PC-9 (cell line): ENCODE data around the gene BTRC. TPM values are rescaled to one million over a fixed set of nuclear protein-coding genes. Genes with fewer than 3 reads are reported as not detected.

Experiments used
- BruUV-seq: library from RNA; stranded (reverse); fragments of 400-500 nt; replicated peaks from 2 replicates; lab custom pipeline; 2021; lab: Mats Ljungman, UMichigan
- CTCF ChIA-PET: fragments of 300-600 bp; sonication (Branson Sonifier 250); formaldehyde crosslinking; loops from one replicate; lab custom pipeline; 2022; ENCODE audit warnings: antibody characterized with exemption; lab: Charles Lee
- POLR2A ChIA-PET: fragments of 300-600 bp; sonication (Branson Sonifier 250); formaldehyde crosslinking; loops from one replicate; lab custom pipeline; 2022; ENCODE audit warnings: antibody characterized with exemption; ENCODE audit not compliant: unreplicated experiment; lab: Charles Lee
- DNase-seq, 2 experiments: peaks; one replicate each; pipeline versions ENCODE4 v3.0.0 to v3.0.0-alpha.2; 2015 to 2022; ENCODE audit warnings: mixed read lengths in 1 of 2
- H2AFZ ChIP-seq: fragments of 200-600 bp; sonication (generic); 2 replicates; pipeline ENCODE4 v1.8.1; 2017; ENCODE audit warnings: antibody characterized with exemption
- H3F3A ChIP-seq: fragments of 200-600 bp; sonication (generic); 2 replicates; pipeline ENCODE4 v1.8.1; 2017; ENCODE audit warnings: antibody characterized with exemption, mild to moderate bottlenecking, low read depth; ENCODE audit not compliant: insufficient read depth
- H3K27ac ChIP-seq: fragments of 200-600 bp; sonication (generic); 2 replicates; pipeline ENCODE4 v1.6.1; 2016; ENCODE audit warnings: mixed run types
- H3K27me3 ChIP-seq: fragments of 200-600 bp; sonication (generic); 2 replicates; pipeline ENCODE4 v1.6.1; 2016; ENCODE audit warnings: low read depth, mixed run types; ENCODE audit not compliant: insufficient read depth
- H3K36me3 ChIP-seq: fragments of 200-600 bp; sonication (generic); 2 replicates; pipeline ENCODE4 v1.6.1; 2016; ENCODE audit warnings: low read depth, mixed run types
- H3K4me1 ChIP-seq: fragments of 200-600 bp; sonication (generic); replicated peaks from 2 replicates; pipeline ENCODE4 v1.6.1; 2016; ENCODE audit warnings: mixed run types; ENCODE audit not compliant: insufficient read depth
- H3K4me2 ChIP-seq: fragments of 200-600 bp; sonication (generic); 2 replicates; pipeline ENCODE4 v1.6.1; 2017; ENCODE audit warnings: mixed run types
- H3K4me3 ChIP-seq: fragments of 200-600 bp; sonication (generic); 2 replicates; pipeline ENCODE4 v1.6.1; 2016; ENCODE audit warnings: mixed run types
- H3K79me2 ChIP-seq: fragments of 200-600 bp; sonication (generic); 2 replicates; pipeline ENCODE4 v1.6.1; 2017; ENCODE audit warnings: low read depth, mixed run types
- H3K9me2 ChIP-seq: fragments of 200-600 bp; sonication (generic); 2 replicates; pipeline ENCODE4 v1.8.1; 2017; ENCODE audit warnings: mild to moderate bottlenecking; ENCODE audit not compliant: insufficient read depth
- H3K9me3 ChIP-seq: fragments of 200-600 bp; sonication (generic); 2 replicates; pipeline ENCODE4 v1.8.1; 2016; ENCODE audit warnings: low read depth; ENCODE audit not compliant: insufficient read depth
- H4K20me1 ChIP-seq: fragments of 200-600 bp; sonication (generic); 2 replicates; pipeline ENCODE4 v1.8.1; 2017; ENCODE audit not compliant: insufficient read depth
- EZH2 ChIP-seq: fragments of 200-600 bp; sonication (generic); IDR thresholded peaks from 2 replicates; pipeline ENCODE4 v1.8.0; 2017; ENCODE audit warnings: antibody characterized with exemption, low read depth
- intact Hi-C: fragments of 100-400 bp; cut with micrococcal nuclease; formaldehyde crosslinking; loops from one replicate; pipeline ENCODE4 v1.10.0; 2022; ENCODE audit not compliant: unreplicated experiment
- total RNA-seq: library from RNA; stranded (reverse); gene quantifications from 2 replicates; pipeline ENCODE4 v1.2.3, GENCODE V29; 2021
- TF ChIP-seq, protein P1 (sequence below): fragments of 200-600 bp; sonication (generic); conservative IDR thresholded peaks from 2 replicates; pipeline ENCODE4 v1.6.1; 2017; ENCODE audit warnings: mixed run types, antibody characterized with exemption, mild to moderate bottlenecking, moderate library complexity

Gene BTRC
- total RNA-seq, 1 experiment from 2014 or later = 15.6 TPM

DNA sequence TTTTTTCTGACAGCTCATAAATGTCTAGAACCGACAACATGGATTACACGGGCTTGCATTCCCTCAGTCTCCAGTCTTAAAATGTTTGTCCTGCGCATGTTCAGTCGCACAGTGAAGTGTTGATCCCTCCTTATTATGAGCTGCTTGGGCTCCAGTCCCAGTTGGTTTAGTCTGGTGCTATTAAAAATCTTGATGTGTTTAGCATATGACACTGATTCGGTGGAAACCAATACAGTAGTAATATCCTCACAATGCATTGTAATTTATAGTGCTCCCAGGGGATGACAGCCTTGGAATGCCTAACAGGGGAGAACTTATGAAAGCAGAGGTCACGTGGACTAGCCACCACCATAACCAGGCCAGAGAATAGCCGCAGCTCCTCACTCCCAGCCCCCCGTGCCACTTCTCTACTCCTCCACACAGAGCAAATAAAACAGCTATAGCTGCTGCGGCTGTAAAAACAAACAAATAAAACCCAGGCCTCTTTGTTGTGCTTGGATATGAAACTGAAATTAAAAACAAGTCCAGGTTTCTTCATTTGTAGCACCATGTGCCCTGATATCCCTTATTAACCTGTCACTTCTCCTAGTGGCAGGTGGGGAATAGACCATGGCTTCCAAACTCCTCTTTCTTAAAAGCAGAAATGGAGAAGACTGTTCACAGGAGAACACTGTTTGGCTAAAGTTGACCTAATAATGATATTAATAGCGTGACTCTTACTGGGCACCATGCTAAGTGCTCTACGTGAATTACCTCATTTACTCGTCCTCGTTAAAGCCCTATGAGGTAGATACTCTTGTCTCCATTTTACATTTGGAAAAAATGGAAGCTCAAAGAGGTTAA, 241.8 kb downstream of the BTRC start:
- Histone ChIP-seq H3K79me2 (no peaks in the 10 kb centered on the region), H3K36me3 (no peaks in the 10 kb centered on the region), H3F3A (no peaks in the 10 kb centered on the region), H3K27me3 (no peaks in the 10 kb centered on the region), H4K20me1 (no peaks in the 10 kb centered on the region), H3K4me3 (no peak overlapping the region), H3K9me2 (no peaks in the 10 kb centered on the region), H2AFZ (no peak overlapping the region), H3K4me1 (no peaks in the 10 kb centered on the region), H3K9me3 (no peaks in the 10 kb centered on the region), H3K27ac (no peak overlapping the region), H3K4me2 (no peak overlapping the region)
- BruUV-seq = no TSS peak
- DNase-seq = no peak
- ChIA-PET CTCF (no interaction called here), POLR2A (no interaction called here)
- TF ChIP-seq, protein P1, sequence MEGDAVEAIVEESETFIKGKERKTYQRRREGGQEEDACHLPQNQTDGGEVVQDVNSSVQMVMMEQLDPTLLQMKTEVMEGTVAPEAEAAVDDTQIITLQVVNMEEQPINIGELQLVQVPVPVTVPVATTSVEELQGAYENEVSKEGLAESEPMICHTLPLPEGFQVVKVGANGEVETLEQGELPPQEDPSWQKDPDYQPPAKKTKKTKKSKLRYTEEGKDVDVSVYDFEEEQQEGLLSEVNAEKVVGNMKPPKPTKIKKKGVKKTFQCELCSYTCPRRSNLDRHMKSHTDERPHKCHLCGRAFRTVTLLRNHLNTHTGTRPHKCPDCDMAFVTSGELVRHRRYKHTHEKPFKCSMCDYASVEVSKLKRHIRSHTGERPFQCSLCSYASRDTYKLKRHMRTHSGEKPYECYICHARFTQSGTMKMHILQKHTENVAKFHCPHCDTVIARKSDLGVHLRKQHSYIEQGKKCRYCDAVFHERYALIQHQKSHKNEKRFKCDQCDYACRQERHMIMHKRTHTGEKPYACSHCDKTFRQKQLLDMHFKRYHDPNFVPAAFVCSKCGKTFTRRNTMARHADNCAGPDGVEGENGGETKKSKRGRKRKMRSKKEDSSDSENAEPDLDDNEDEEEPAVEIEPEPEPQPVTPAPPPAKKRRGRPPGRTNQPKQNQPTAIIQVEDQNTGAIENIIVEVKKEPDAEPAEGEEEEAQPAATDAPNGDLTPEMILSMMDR = no peak
- no peak for TF ChIP-seq EZH2
- intact Hi-C loops = no loop called here

DNA sequence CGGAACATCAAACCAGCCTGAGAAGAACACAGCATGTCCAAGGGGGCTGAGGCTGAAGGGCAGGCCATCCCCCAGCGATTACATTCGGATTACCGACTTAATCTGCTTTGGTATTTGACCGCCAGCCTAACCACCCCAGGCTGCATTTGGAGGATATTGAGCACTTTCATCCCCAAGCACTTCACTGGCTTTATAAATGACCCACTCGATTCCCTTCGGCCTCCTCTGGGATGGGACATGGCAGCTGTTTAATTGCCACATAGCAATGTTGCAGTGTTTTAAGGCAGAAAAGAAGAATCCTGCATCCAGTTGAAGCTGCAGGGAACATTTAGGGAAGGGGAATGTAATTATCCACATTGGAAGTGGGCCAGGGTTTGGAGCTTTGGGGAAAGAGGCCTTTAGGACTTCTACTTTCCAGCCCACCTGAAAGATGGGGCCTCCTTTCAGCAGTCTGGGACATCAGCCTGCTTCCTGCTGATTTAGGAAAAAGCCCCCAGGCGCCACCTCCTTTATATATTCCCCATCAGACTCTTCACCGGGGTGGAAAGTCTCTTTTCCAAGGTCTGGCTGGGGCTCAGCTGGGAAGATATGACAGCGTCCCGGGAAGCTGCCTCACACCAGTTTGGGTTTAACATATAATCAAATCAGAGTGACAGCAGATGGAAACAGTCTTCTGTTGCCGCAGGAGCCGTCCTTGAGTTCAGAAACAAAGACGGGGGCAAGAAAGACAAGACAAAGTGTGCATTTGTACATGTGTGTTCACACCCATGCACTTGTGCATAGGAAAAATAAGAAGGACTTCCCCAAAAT, 243.3 kb downstream of the BTRC start:
- ChIA-PET POLR2A (no interaction called here), CTCF (no interaction called here)
- intact Hi-C loops = no loop called here
- Histone ChIP-seq H3K27ac (no peak overlapping the region), H3F3A (no peaks in the 10 kb centered on the region), H3K4me3 (no peak overlapping the region), H3K27me3 (no peaks in the 10 kb centered on the region), H3K9me2 (no peaks in the 10 kb centered on the region), H4K20me1 (no peaks in the 10 kb centered on the region), H2AFZ (no peak overlapping the region), H3K9me3 (no peaks in the 10 kb centered on the region), H3K79me2 (no peaks in the 10 kb centered on the region), H3K36me3 (no peaks in the 10 kb centered on the region), H3K4me2 (no peak overlapping the region), H3K4me1 (no peaks in the 10 kb centered on the region)
- TF ChIP-seq, protein P1 = no peak
- TF ChIP-seq EZH2 = no peak
- DNase-seq = no peak
- no TSS peak for BruUV-seq

DNA sequence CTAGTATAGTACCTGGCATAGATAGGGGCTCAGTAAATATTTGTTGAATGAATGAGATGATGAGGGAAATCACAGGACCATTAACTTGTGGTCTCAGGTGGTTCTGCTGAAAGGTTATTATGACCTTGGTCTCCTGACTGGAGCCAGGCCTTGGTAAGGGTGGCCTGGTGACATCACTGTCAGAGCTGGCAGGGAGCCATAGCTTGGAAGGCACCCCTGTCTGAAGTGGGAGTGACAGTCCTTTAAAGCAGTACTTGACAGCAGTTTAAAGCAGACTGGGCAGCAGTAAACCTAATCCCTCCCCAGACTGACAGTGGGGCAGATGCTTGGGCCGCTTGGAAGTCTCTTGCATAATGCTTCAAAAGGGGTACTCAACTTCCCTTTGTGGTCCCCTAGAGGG, 247.6 kb downstream of the BTRC start:
- H2AFZ ChIP-seq = no peak overlapping the region
- H3K4me2 ChIP-seq = no peak overlapping the region
- no peak for TF ChIP-seq EZH2
- TF ChIP-seq, protein P1 = no peak
- H3K4me1 ChIP-seq = no peaks in the 10 kb centered on the region
- no peak overlapping the region for H3K27ac ChIP-seq
- intact Hi-C loops = no loop called here
- no peaks in the 10 kb centered on the region for H3K79me2 ChIP-seq
- H3F3A ChIP-seq = no peaks in the 10 kb centered on the region
- H3K36me3 ChIP-seq = no peaks in the 10 kb centered on the region
- no peaks in the 10 kb centered on the region for H3K27me3 ChIP-seq
- no peak overlapping the region for H3K4me3 ChIP-seq
- H3K9me2 ChIP-seq = no peaks in the 10 kb centered on the region
- H4K20me1 ChIP-seq = no peaks in the 10 kb centered on the region
- BruUV-seq = no TSS peak
- H3K9me3 ChIP-seq = no peaks in the 10 kb centered on the region
- DNase-seq = no peak
- ChIA-PET POLR2A (no interaction called here), CTCF (interaction anchor here (1.7 kb wide), 1 partner anchor 180 kb away, joined by 19 read pairs; no protein-coding TSS in a partner anchor)
